Mesendoderm (in vitro differentiated cells): ENCODE measurements around the gene BABAM2.

Experiments used
- DNase-seq: peaks from one replicate; pipeline ENCODE4 v3.0.0; 2013
- H2AK5ac ChIP-seq: 2 replicates; pipeline ENCODE4 v1.6.1; 2013; ENCODE audit warnings: low read length, inconsistent platforms
- H2BK120ac ChIP-seq: 2 replicates; pipeline ENCODE4 v1.6.1; 2013; ENCODE audit warnings: low read depth, mild to moderate bottlenecking, low read length, moderate library complexity, mixed read lengths
- H2BK15ac ChIP-seq: replicated peaks from 2 replicates; pipeline ENCODE4 v1.6.1; 2013; ENCODE audit warnings: low read depth, mild to moderate bottlenecking, moderate library complexity
- H2BK5ac ChIP-seq: 2 replicates; pipeline ENCODE4 v1.6.1; 2013; ENCODE audit warnings: low read length, inconsistent platforms
- H3K18ac ChIP-seq: 2 replicates; pipeline ENCODE4 v1.6.1; 2013; ENCODE audit warnings: mild to moderate bottlenecking, low read length, mixed read lengths
- H3K23ac ChIP-seq: one replicate; pipeline ENCODE4 v1.6.1; 2013; ENCODE audit warnings: low read length
- H3K27ac ChIP-seq: 2 replicates; pipeline ENCODE4 v1.5.1; 2013; ENCODE audit warnings: low read depth, mild to moderate bottlenecking, inconsistent platforms, low read length, moderate library complexity
- H3K27me3 ChIP-seq: 2 replicates; pipeline ENCODE4 v1.6.1; 2013; ENCODE audit warnings: low read length, control low read depth, mild to moderate bottlenecking, inconsistent platforms; ENCODE audit not compliant: insufficient read depth, poor library complexity
- H3K36me3 ChIP-seq: 2 replicates; pipeline ENCODE4 v1.6.1; 2013; ENCODE audit warnings: low read length, inconsistent platforms; ENCODE audit not compliant: control insufficient read depth, insufficient read depth
- H3K4ac ChIP-seq: one replicate; pipeline ENCODE4 v1.6.1; 2013; ENCODE audit warnings: low read depth, mild to moderate bottlenecking, low read length, moderate library complexity
- H3K4me1 ChIP-seq: 2 replicates; pipeline ENCODE4 v1.6.1; 2013; ENCODE audit warnings: low read depth, low read length, inconsistent platforms; ENCODE audit not compliant: control insufficient read depth
- H3K4me2 ChIP-seq: 2 replicates; pipeline ENCODE4 v1.6.1; 2013; ENCODE audit warnings: low read length
- H3K4me3 ChIP-seq: 2 replicates; pipeline ENCODE4 v1.5.1; 2013; ENCODE audit warnings: mild to moderate bottlenecking, low read length
- H3K56ac ChIP-seq: one replicate; pipeline ENCODE4 v1.6.1; 2013; ENCODE audit warnings: low read length
- H3K79me1 ChIP-seq: 2 replicates; pipeline ENCODE4 v1.6.1; 2013; ENCODE audit warnings: low read length, inconsistent platforms
- H3K79me2 ChIP-seq: 2 replicates; pipeline ENCODE4 v1.6.1; 2013; ENCODE audit warnings: mild to moderate bottlenecking, low read length; ENCODE audit not compliant: control insufficient read depth, insufficient read depth
- H3K9ac ChIP-seq: 2 replicates; pipeline ENCODE4 v1.6.1; 2013; ENCODE audit warnings: low read length, inconsistent platforms
- H4K5ac ChIP-seq: one replicate; pipeline ENCODE4 v1.6.1; 2013; ENCODE audit warnings: low read length
- H4K8ac ChIP-seq: one replicate; pipeline ENCODE4 v1.6.1; 2013; ENCODE audit warnings: low read depth, mild to moderate bottlenecking, control low read depth, low read length, moderate library complexity
- WGBS: extraction: QIAGEN DNeasy Blood & Tissue Kit; methylation state at CpG from one replicate; pipeline ENCODE4 v1.1.7; 2013; ENCODE audit warnings: low lambda C conversion rate, missing lambda C conversion rate; ENCODE audit not compliant: insufficient coverage; ENCODE audit errors: extremely low coverage; 5-methylcytosine and 5-hydroxymethylcytosine counted together

BABAM2 gene

DNA sequence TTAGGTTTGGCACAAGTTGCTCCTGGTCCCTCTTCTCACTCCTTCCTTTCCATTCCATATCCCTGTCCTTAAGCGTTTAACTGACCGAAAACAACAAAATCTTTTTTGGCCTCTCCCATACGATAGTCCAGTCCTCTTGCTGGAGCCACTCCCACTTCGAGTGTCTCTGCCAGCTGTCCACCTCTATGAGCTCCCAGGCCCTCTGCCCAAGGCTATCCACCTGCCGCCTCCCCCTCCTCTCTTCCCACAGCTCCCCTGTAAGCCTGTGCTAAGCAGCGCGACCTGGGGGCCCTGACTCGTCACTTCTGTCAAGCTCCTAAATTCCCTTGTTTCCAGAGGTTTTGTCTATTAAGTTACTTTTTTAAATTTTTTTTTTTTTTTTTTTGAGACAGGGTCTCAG, 455.1 kb downstream of the BABAM2 start:
- no CpG with 5 or more reads among the region's 8 CpGs for WGBS
- H3K36me3 ChIP-seq, result no peaks in the 10 kb centered on the region

DNA sequence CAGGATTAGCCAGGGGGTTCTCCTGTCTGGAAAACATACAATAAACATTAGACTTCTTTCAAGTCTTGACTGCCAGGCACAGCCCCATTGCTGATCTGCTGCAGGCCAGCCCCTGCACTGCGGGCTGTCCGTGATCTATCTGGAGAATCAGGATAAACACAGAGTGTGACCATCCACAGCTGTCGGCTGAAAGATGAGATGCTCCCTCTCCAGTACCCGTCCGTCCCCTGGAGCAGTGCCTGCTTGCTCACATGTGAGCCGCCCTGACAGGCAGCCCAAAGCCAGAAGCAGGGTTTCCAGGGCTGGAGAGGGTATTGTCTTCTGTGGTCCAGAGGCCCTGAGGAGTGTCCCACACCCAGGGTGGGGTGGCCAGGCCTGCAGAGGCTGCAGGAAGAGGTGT, 456.1 kb downstream of the BABAM2 start:
- H3K4ac ChIP-seq, result no peak overlapping the region
- no peak overlapping the region for H3K4me2 ChIP-seq
- H3K4me3 ChIP-seq, result no peak overlapping the region
- no peaks in the 10 kb centered on the region for H3K4me1 ChIP-seq
- no peak overlapping the region for H2AK5ac ChIP-seq
- no peak overlapping the region for H4K5ac ChIP-seq
- H3K9ac ChIP-seq, result no peak overlapping the region
- no peaks in the 10 kb centered on the region for H3K36me3 ChIP-seq
- no peak overlapping the region for H2BK5ac ChIP-seq
- no peak for DNase-seq
- no peak overlapping the region for H3K18ac ChIP-seq
- no peak overlapping the region for H2BK120ac ChIP-seq
- no peak overlapping the region for H4K8ac ChIP-seq
- H3K79me2 ChIP-seq, result no peaks in the 10 kb centered on the region
- no peaks in the 10 kb centered on the region for H3K79me1 ChIP-seq
- H2BK15ac ChIP-seq, result no peak overlapping the region
- no peak overlapping the region for H3K23ac ChIP-seq
- WGBS, result no CpG with 5 or more reads among the region's 6 CpGs
- no peak overlapping the region for H3K27ac ChIP-seq
- H3K56ac ChIP-seq, result no peak overlapping the region
- H3K27me3 ChIP-seq, result no peaks in the 10 kb centered on the region

More for the DNA sequence above, 455.1 kb downstream of the BABAM2 start:
- Histone ChIP-seq H3K79me2 (no peaks in the 10 kb centered on the region), H3K79me1 (no peaks in the 10 kb centered on the region), H2BK5ac (no peak overlapping the region), H2BK15ac (no peak overlapping the region), H3K27ac (no peak overlapping the region), H3K4me2 (no peak overlapping the region), H3K18ac (no peak overlapping the region), H2AK5ac (no peak overlapping the region), H3K9ac (no peak overlapping the region), H3K4ac (no peak overlapping the region), H3K4me3 (no peak overlapping the region), H3K56ac (no peak overlapping the region), H3K4me1 (no peaks in the 10 kb centered on the region), H4K5ac (no peak overlapping the region), H3K27me3 (no peaks in the 10 kb centered on the region), H4K8ac (no peak overlapping the region), H2BK120ac (no peak overlapping the region), H3K23ac (no peak overlapping the region)
- DNase-seq, result no peak

DNA sequence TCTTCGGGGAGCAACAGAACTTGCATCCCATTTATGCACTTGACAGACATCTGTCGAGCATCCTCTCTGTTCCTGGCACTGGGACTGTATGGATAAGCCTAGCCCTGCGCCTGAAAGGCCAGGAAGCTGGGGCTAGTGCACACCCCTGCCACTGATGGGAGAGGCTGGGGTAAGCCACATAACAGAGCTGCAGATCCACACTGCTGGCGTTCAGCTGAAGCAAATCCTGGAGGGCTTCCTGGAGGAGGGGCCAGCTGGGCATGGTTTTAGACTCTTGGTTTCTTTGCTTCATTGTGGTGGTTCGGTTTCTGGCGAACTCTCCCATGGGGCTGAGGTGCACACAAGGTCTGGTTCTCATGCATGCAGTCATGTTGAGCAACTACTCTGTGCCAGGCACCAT, 456.7 kb downstream of the BABAM2 start:
- Histone ChIP-seq H3K56ac (no peak overlapping the region), H3K27ac (no peak overlapping the region), H3K4ac (no peak overlapping the region), H3K4me1 (no peaks in the 10 kb centered on the region), H3K79me1 (no peaks in the 10 kb centered on the region), H3K36me3 (no peaks in the 10 kb centered on the region), H2BK15ac (no peak overlapping the region), H3K9ac (no peak overlapping the region), H3K27me3 (no peaks in the 10 kb centered on the region), H3K4me3 (no peak overlapping the region), H3K79me2 (no peaks in the 10 kb centered on the region), H4K8ac (no peak overlapping the region), H3K18ac (no peak overlapping the region), H2BK120ac (no peak overlapping the region), H3K4me2 (no peak overlapping the region), H4K5ac (no peak overlapping the region), H2BK5ac (no peak overlapping the region), H2AK5ac (no peak overlapping the region), H3K23ac (no peak overlapping the region)
- DNase-seq, result no peak
- WGBS, result no CpG with 5 or more reads among the region's 6 CpGs

DNA sequence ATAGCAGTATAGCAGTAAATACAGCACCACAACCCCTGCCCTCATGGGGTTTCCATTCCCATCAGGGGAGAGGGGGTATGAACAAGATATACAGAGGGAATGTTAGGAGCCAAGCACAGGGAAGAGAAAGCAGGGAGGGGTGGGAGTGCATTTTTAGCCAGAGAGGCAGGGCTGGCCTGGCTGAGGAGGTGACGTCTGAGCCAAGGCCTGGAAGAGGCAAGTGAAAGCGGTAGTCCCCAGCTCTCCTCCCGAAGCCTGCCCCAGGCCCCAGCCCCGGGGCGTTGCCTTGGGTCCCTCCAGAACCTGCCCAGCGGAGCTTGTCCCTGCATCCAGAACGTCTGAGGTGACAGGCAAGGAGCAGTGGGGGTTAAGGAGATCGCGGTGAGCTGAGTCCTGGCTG, 457.1 kb downstream of the BABAM2 start:
- Histone ChIP-seq H2BK5ac (no peak overlapping the region), H3K4me2 (no peak overlapping the region), H3K36me3 (no peaks in the 10 kb centered on the region), H3K56ac (no peak overlapping the region), H3K9ac (no peak overlapping the region), H3K27ac (no peak overlapping the region), H4K5ac (no peak overlapping the region), H3K23ac (no peak overlapping the region), H2AK5ac (no peak overlapping the region), H3K79me1 (no peaks in the 10 kb centered on the region), H2BK120ac (no peak overlapping the region), H3K27me3 (no peaks in the 10 kb centered on the region), H4K8ac (no peak overlapping the region), H3K79me2 (no peaks in the 10 kb centered on the region), H3K18ac (no peak overlapping the region), H3K4me3 (no peak overlapping the region), H3K4ac (no peak overlapping the region), H2BK15ac (no peak overlapping the region), H3K4me1 (no peaks in the 10 kb centered on the region)
- no peak for DNase-seq
- no CpG with 5 or more reads among the region's 9 CpGs for WGBS

DNA sequence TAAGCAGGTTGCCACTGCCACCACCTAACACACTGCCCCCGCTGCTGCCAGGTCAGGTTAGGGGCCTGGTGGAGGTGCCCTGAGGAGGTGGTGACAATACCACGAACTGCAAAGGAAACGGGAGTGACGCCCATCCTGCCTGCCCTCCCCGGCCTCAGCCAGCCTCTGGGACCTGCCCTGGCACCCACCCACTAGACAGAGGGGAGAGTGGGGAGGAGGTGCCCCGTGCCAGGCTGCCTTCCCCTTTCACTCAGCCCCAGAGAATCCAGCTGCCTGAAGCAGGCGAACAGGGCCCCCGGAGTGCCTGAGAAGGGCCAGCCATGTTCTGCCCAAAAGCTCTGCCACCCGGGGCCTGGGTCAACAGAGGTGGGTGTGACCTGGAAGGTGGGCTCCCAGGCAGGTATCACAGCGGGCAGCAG, 457.6 kb downstream of the BABAM2 start:
- H3K4me3 ChIP-seq, result no peak overlapping the region
- H4K5ac ChIP-seq, result no peak overlapping the region
- no peak overlapping the region for H3K56ac ChIP-seq
- no peaks in the 10 kb centered on the region for H3K27me3 ChIP-seq
- no peak for DNase-seq
- no peaks in the 10 kb centered on the region for H3K79me2 ChIP-seq
- no peak overlapping the region for H3K23ac ChIP-seq
- WGBS, result no CpG with 5 or more reads among the region's 10 CpGs
- H4K8ac ChIP-seq, result no peak overlapping the region
- no peak overlapping the region for H3K9ac ChIP-seq
- no peaks in the 10 kb centered on the region for H3K4me1 ChIP-seq
- H2BK120ac ChIP-seq, result no peak overlapping the region
- no peak overlapping the region for H2AK5ac ChIP-seq
- H2BK15ac ChIP-seq, result no peak overlapping the region
- H3K4ac ChIP-seq, result no peak overlapping the region
- no peak overlapping the region for H3K18ac ChIP-seq
- H3K4me2 ChIP-seq, result no peak overlapping the region
- H3K79me1 ChIP-seq, result no peaks in the 10 kb centered on the region
- no peaks in the 10 kb centered on the region for H3K36me3 ChIP-seq
- no peak overlapping the region for H2BK5ac ChIP-seq
- no peak overlapping the region for H3K27ac ChIP-seq

DNA sequence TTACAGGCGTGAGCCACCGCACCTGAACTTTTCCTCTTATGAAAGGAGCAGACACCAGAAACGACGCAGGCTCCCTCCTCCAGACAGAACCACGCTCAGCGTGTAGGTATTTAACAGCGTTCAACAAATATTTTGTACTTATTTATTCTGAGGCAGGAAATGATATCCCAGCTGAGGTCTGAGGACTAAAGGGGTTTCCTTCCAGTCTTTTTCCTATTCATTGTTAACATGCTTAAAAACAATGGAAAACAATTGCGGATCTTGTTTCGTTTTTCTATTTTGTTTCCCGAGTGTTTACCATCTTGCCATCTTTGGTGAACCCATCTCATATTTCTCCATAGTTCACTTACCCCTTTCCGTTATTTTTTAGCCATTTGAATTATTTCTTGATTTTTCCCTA, 458.4 kb downstream of the BABAM2 start:
- H3K27ac ChIP-seq, result no peak overlapping the region
- no peaks in the 10 kb centered on the region for H3K79me1 ChIP-seq
- H3K79me2 ChIP-seq, result no peaks in the 10 kb centered on the region
- H2BK120ac ChIP-seq, result no peak overlapping the region
- H3K23ac ChIP-seq, result no peak overlapping the region
- no peak overlapping the region for H3K9ac ChIP-seq
- no peak overlapping the region for H3K18ac ChIP-seq
- no peaks in the 10 kb centered on the region for H3K4me1 ChIP-seq
- no peak for DNase-seq
- no peak overlapping the region for H3K4ac ChIP-seq
- 100% methylated on average over 1 of the region's 11 CpGs for WGBS
- H3K56ac ChIP-seq, result no peak overlapping the region
- H4K5ac ChIP-seq, result no peak overlapping the region
- no peak overlapping the region for H2BK15ac ChIP-seq
- H3K27me3 ChIP-seq, result no peaks in the 10 kb centered on the region
- H3K4me3 ChIP-seq, result no peak overlapping the region
- H4K8ac ChIP-seq, result no peak overlapping the region
- no peak overlapping the region for H3K4me2 ChIP-seq
- no peak overlapping the region for H2AK5ac ChIP-seq
- no peak overlapping the region for H2BK5ac ChIP-seq
- H3K36me3 ChIP-seq, result no peaks in the 10 kb centered on the region
